Endothelial cell of umbilical vein (primary cell): ENCODE results near the gene ASL. TPM values are rescaled to one million over a fixed set of nuclear protein-coding genes. Genes with fewer than 3 reads are reported as not detected.

Source experiments
- BruUV-seq: library from RNA; stranded (reverse); fragments of 400-500 nt; replicated peaks from 2 replicates; lab custom pipeline; 2021; lab: Mats Ljungman, UMichigan
- CTCF ChIA-PET: fragments of 300-600, 350-600 bp; sonication (Branson Sonifier 250); formaldehyde crosslinking; loops from one replicate; lab custom pipeline; 2021; ENCODE audit warnings: antibody characterized with exemption, inconsistent platforms; lab: Charles Lee
- POLR2A ChIA-PET: fragments of 300-600, 350-600 bp; sonication (Branson Sonifier 250); formaldehyde crosslinking; loops from one replicate; lab custom pipeline; 2021; ENCODE audit warnings: antibody characterized with exemption, inconsistent platforms; lab: Charles Lee
- DNase-seq: peaks from one replicate; pipeline ENCODE4 v3.0.0-alpha.2; 2011; ENCODE audit warnings: low read depth, low spot score
- FAIRE-seq: peaks from 2 replicates; lab custom pipeline; 2011; peaks lifted over from hg19 to GRCh38; lab: Jason Lieb, UNC
- H2AFZ ChIP-seq: 2 replicates; pipeline ENCODE4 v1.6.0; 2012; ENCODE audit warnings: low read depth, low read length, control low read depth, inconsistent platforms
- H3K27ac ChIP-seq: 2 replicates; pipeline ENCODE4 v1.5.1; 2011; ENCODE audit warnings: low read depth, mild to moderate bottlenecking, control low read depth, low read length, moderate library complexity; ENCODE audit not compliant: insufficient read depth
- H3K27me3 ChIP-seq, 2 experiments: 2 replicates each; pipeline versions ENCODE4 v1.6.0 to v1.6.1; 2011; ENCODE audit warnings: low read length in 2 of 2, mixed read lengths in 1 of 2; ENCODE audit not compliant: control insufficient read depth in 2 of 2, insufficient read depth in 2 of 2
- H3K36me3 ChIP-seq, 2 experiments: 2 replicates in 1 of 2; 3 replicates in 1 of 2; pipeline ENCODE4 v1.5.1; 2011; ENCODE audit warnings: low read length in 2 of 2, mild to moderate bottlenecking in 1 of 2, moderate library complexity in 1 of 2; ENCODE audit not compliant: control insufficient read depth in 2 of 2, insufficient read depth in 2 of 2; ENCODE audit errors: extremely low read depth in 1 of 2
- H3K4me1 ChIP-seq: 3 replicates; pipeline ENCODE4 v1.5.1; 2011; ENCODE audit warnings: mild to moderate bottlenecking, low read length; ENCODE audit not compliant: control insufficient read depth, insufficient read depth; ENCODE audit errors: extremely low read depth
- H3K4me2 ChIP-seq: 2 replicates; pipeline ENCODE4 v1.6.1; 2011; ENCODE audit warnings: low read length, control low read depth, mixed read lengths; ENCODE audit not compliant: insufficient read depth
- H3K4me3 ChIP-seq, 3 experiments: fragments of 200-600 bp in 1 of 3; sonication (generic), shearing (Covaris generic) in 1 of 3; replicated peaks in 1 of 3; 2 replicates each; pipeline ENCODE4 v1.5.1; 2011 to 2016; ENCODE audit warnings: control low read depth in 3 of 3, low read length in 3 of 3, mild to moderate bottlenecking in 2 of 3, inconsistent platforms in 1 of 3, low read depth in 1 of 3, moderate library complexity in 1 of 3; ENCODE audit not compliant: insufficient read depth in 1 of 3
- H3K79me2 ChIP-seq: 2 replicates; pipeline ENCODE4 v1.6.0; 2012; ENCODE audit warnings: low read length, inconsistent platforms; ENCODE audit not compliant: control insufficient read depth, insufficient read depth
- H3K9ac ChIP-seq: replicated peaks from 2 replicates; pipeline ENCODE3; 2011; ENCODE audit warnings: low read length, control low read depth; ENCODE audit not compliant: insufficient read depth; ENCODE audit errors: extremely low read depth
- H3K9me1 ChIP-seq: replicated peaks from 3 replicates; pipeline ENCODE4 v1.6.0; 2011; ENCODE audit warnings: mild to moderate bottlenecking, low read length; ENCODE audit not compliant: control insufficient read depth, insufficient read depth; ENCODE audit errors: extremely low read depth
- H3K9me3 ChIP-seq: replicated peaks from 2 replicates; pipeline ENCODE4 v1.5.1; 2012; ENCODE audit warnings: low read length, inconsistent platforms; ENCODE audit not compliant: control insufficient read depth, insufficient read depth
- H4K20me1 ChIP-seq: replicated peaks from 2 replicates; pipeline ENCODE3; 2011; ENCODE audit warnings: mild to moderate bottlenecking, low read length; ENCODE audit not compliant: control insufficient read depth, insufficient read depth; ENCODE audit errors: extremely low read depth
- CTCF ChIP-seq, 2 donors: IDR thresholded peaks; 1 replicate in 1 of 2; 2 replicates in 1 of 2; pipeline ENCODE4 v1.5.1; 2011; ENCODE audit warnings: low read length in 2 of 2, mild to moderate bottlenecking in 2 of 2, moderate library complexity in 2 of 2, control low read depth in 1 of 2, inconsistent platforms in 1 of 2, low read depth in 1 of 2; ENCODE audit not compliant: insufficient read depth in 1 of 2; ENCODE audit errors: extremely low read depth in 1 of 2
- EZH2 ChIP-seq: IDR thresholded peaks from 2 replicates; pipeline ENCODE4 v1.6.1; 2012; ENCODE audit warnings: borderline replicate concordance, low read depth, mild to moderate bottlenecking, moderate library complexity, low read length, inconsistent platforms; ENCODE audit not compliant: severe bottlenecking
- GATA2 ChIP-seq: IDR thresholded peaks from 2 replicates; pipeline ENCODE4 v1.7.0; 2011; ENCODE audit warnings: low read depth, mild to moderate bottlenecking, moderate library complexity, mixed read lengths, low read length; ENCODE audit not compliant: insufficient read length, insufficient read depth
- MAX ChIP-seq: IDR thresholded peaks from 2 replicates; pipeline ENCODE4 v1.6.1; 2011; ENCODE audit not compliant: insufficient read depth, insufficient read length
- MYC ChIP-seq: IDR thresholded peaks from one replicate; pipeline ENCODE4 v1.6.1; 2011; ENCODE audit warnings: mild to moderate bottlenecking, low read depth, low read length
- POLR2A ChIP-seq: IDR thresholded peaks from 2 replicates; pipeline ENCODE4 v1.6.1; 2012; ENCODE audit warnings: low read depth, mild to moderate bottlenecking, control low read depth, low read length
- POLR2AphosphoS5 ChIP-seq: IDR thresholded peaks from 2 replicates; pipeline ENCODE4 v1.6.1; 2012; ENCODE audit warnings: low read depth, mild to moderate bottlenecking, control low read depth, low read length, moderate library complexity; ENCODE audit not compliant: insufficient read depth
- dilution Hi-C: fragments of 300-500 bp; cut with MboI; formaldehyde crosslinking; loops from one replicate; pipeline ENCODE4 v1.15.0; 2019; ENCODE audit warnings: low sequenced_read_pairs; ENCODE audit not compliant: extremely low pct_ligation_motif_present
- intact Hi-C: fragments of 100-400 bp; cut with micrococcal nuclease; formaldehyde crosslinking; loops from one replicate; pipeline ENCODE4 v1.10.0; 2022
- polyA plus RNA-seq, 4 experiments: library from polyadenylated mRNA; depleted of rRNA in 3 of 4; stranded (reverse) in 3 of 4; unstranded in 1 of 4; fragments of >200 nt; gene quantifications; 2 replicates each; pipeline versions ENCODE4 v1.2.1 to v1.2.3, GENCODE V29; 2011 to 2012; ENCODE audit warnings: missing spikeins in 1 of 4
- total RNA-seq: library from RNA; stranded (reverse); gene quantifications from 2 replicates; pipeline ENCODE4 v1.2.3, GENCODE V29; 2021

ASL gene
- total and polyA plus RNA-seq, 2 donors (not counting 3 experiments of a cell fraction or from before 2014, with no cell fraction given): 50.5 to 57.8 TPM

GRCh38 chr7:66052447-66052846 is 23.2 kb upstream of the ASL start:
- no peaks in the 10 kb centered on the region for H3K79me2 ChIP-seq
- H3K4me1 ChIP-seq: no peaks in the 10 kb centered on the region
- intact Hi-C loops: no loop called here
- H3K9ac ChIP-seq: no peak overlapping the region
- no TSS peak for BruUV-seq
- H3K27me3 ChIP-seq: no peaks in the 10 kb centered on the region
- H3K9me1 ChIP-seq: no peaks in the 10 kb centered on the region
- no peak overlapping the region for H3K27ac ChIP-seq
- no peak for TF ChIP-seq MAX
- no peak for TF ChIP-seq POLR2AphosphoS5
- no peak for TF ChIP-seq MYC
- no peak for TF ChIP-seq EZH2
- no peak for TF ChIP-seq POLR2A
- no peak for TF ChIP-seq CTCF (IDR thresholded peaks at IDR 0.05; ENCODE audit: extremely low read depth in 1 of 2, insufficient read depth in 1 of 2, low read depth in 1 of 2, low read length in 2 of 2)
- TF ChIP-seq GATA2: no peak
- DNase-seq (no peak), FAIRE-seq (no peak)
- no peak overlapping the region for H2AFZ ChIP-seq
- no peaks in the 10 kb centered on the region for H3K36me3 ChIP-seq
- H3K4me2 ChIP-seq: no peak overlapping the region
- dilution Hi-C loops: no loop called here
- H4K20me1 ChIP-seq: no peaks in the 10 kb centered on the region
- ChIA-PET CTCF (interaction anchor here (0.9 to 1.9 kb wide), 2 partner anchors 11 to 22 kb away, joined by 3 to 6 read pairs; no protein-coding TSS in a partner anchor), POLR2A (no interaction called here)
- H3K9me3 ChIP-seq: no peaks in the 10 kb centered on the region
- H3K4me3 ChIP-seq: no peak overlapping the region
